H1 (cell line): ENCODE measurements around the gene PMEPA1. TPM values are rescaled to one million over a fixed set of nuclear protein-coding genes. Genes with fewer than 3 reads are reported as not detected.

Experiments
- CTCF ChIA-PET: fragments of 300-600 bp; sonication (Branson Sonifier 250); formaldehyde crosslinking; loops from one replicate; lab custom pipeline; 2021; ENCODE audit not compliant: partially characterized antibody; lab: Charles Lee
- POLR2A ChIA-PET: fragments of 300-600 bp; sonication (Branson Sonifier 250); formaldehyde crosslinking; loops from one replicate; lab custom pipeline; 2021; ENCODE audit warnings: inconsistent platforms; ENCODE audit not compliant: partially characterized antibody; lab: Charles Lee
- DNase-seq, 2 experiments: peaks; one replicate each; pipeline versions ENCODE4 v3.0.0 to v3.0.0-alpha.2; 2010 to 2022; ENCODE audit warnings: low spot score in 2 of 2, low read depth in 1 of 2, mixed read lengths in 1 of 2
- FAIRE-seq: peaks from 2 replicates; lab custom pipeline; 2011; peaks lifted over from hg19 to GRCh38; lab: Jason Lieb, UNC
- H2AFZ ChIP-seq: 2 replicates; pipeline ENCODE4 v1.8.1; 2012; ENCODE audit warnings: low read length, inconsistent platforms
- H2AK5ac ChIP-seq: 2 replicates; pipeline ENCODE4 v1.6.1; 2013; ENCODE audit warnings: low read depth, low read length
- H2BK120ac ChIP-seq: replicated peaks from 2 replicates; pipeline ENCODE3; 2013; ENCODE audit warnings: low read depth, low read length, inconsistent platforms
- H2BK12ac ChIP-seq: 2 replicates; pipeline ENCODE4 v1.6.1; 2013; ENCODE audit warnings: low read depth, low read length
- H2BK15ac ChIP-seq: 2 replicates; pipeline ENCODE4 v1.6.1; 2013; ENCODE audit warnings: low read length
- H2BK20ac ChIP-seq: 2 replicates; pipeline ENCODE4 v1.6.1; 2013; ENCODE audit warnings: low read length
- H2BK5ac ChIP-seq: 2 replicates; pipeline ENCODE4 v1.6.1; 2013; ENCODE audit warnings: low read depth, low read length
- H3K14ac ChIP-seq: 2 replicates; pipeline ENCODE4 v1.6.1; 2013; ENCODE audit warnings: inconsistent platforms; ENCODE audit not compliant: insufficient read length
- H3K18ac ChIP-seq: 2 replicates; pipeline ENCODE4 v1.6.1; 2013; ENCODE audit warnings: low read length; ENCODE audit errors: extremely low read depth
- H3K23ac ChIP-seq: 2 replicates; pipeline ENCODE4 v1.6.1; 2013; ENCODE audit warnings: inconsistent platforms; ENCODE audit not compliant: insufficient read length
- H3K23me2 ChIP-seq: 2 replicates; pipeline ENCODE4 v1.6.1; 2013; ENCODE audit warnings: low read depth, low read length
- H3K27ac ChIP-seq: 2 replicates; pipeline ENCODE4 v1.6.1; 2011; ENCODE audit warnings: low read depth, low read length, inconsistent platforms
- H3K27me3 ChIP-seq, 4 experiments: replicated peaks in 1 of 4; 1 replicate in 1 of 4; 2 replicates in 3 of 4; pipeline versions ENCODE4 v1.6.1 to v1.8.1; 2011 to 2013; ENCODE audit warnings: low read length in 3 of 4, mild to moderate bottlenecking in 3 of 4, inconsistent platforms in 2 of 4, mixed read lengths in 2 of 4, moderate library complexity in 1 of 4; ENCODE audit not compliant: control insufficient read depth in 3 of 4, insufficient read depth in 3 of 4; ENCODE audit errors: extremely low read depth in 1 of 4
- H3K36me3 ChIP-seq, 4 experiments: 2 replicates each; pipeline versions ENCODE4 v1.6.1 to v1.8.1; 2011 to 2013; ENCODE audit warnings: mild to moderate bottlenecking in 4 of 4, low read length in 3 of 4, moderate library complexity in 2 of 4, control low read depth in 1 of 4, inconsistent platforms in 1 of 4; ENCODE audit not compliant: insufficient read depth in 4 of 4, control insufficient read depth in 2 of 4
- H3K4ac ChIP-seq: replicated peaks from 2 replicates; pipeline ENCODE3; 2013; ENCODE audit warnings: low read length, low read depth, mixed read lengths, inconsistent platforms; ENCODE audit not compliant: insufficient read length
- H3K4me1 ChIP-seq, 4 experiments: replicated peaks in 1 of 4; 1 replicate in 1 of 4; 2 replicates in 3 of 4; pipeline versions ENCODE4 v1.6.1 to v1.8.1; 2011 to 2013; ENCODE audit warnings: low read length in 3 of 4, inconsistent platforms in 2 of 4, mixed read lengths in 1 of 4; ENCODE audit not compliant: insufficient read depth in 4 of 4, control insufficient read depth in 3 of 4
- H3K4me2 ChIP-seq, 2 experiments: 2 replicates each; pipeline versions ENCODE4 v1.6.1 to v1.8.1; 2011 to 2013; ENCODE audit warnings: low read depth in 2 of 2, low read length in 2 of 2, control low read depth in 1 of 2, inconsistent platforms in 1 of 2, mild to moderate bottlenecking in 1 of 2; ENCODE audit not compliant: insufficient read depth in 1 of 2
- H3K4me3 ChIP-seq, 4 experiments: fragments of 200-600, 300-600 bp in 1 of 4; sonication (generic), shearing (Covaris generic), sonication (Bioruptor Twin) in 1 of 4; 2 replicates each; pipeline versions ENCODE4 v1.5.1 to v1.8.1; 2011 to 2016; ENCODE audit warnings: low read length in 4 of 4, low read depth in 3 of 4, control low read depth in 2 of 4, inconsistent platforms in 2 of 4, mild to moderate bottlenecking in 2 of 4, mixed read lengths in 1 of 4, moderate library complexity in 1 of 4; ENCODE audit not compliant: insufficient read depth in 2 of 4; ENCODE audit errors: extremely low read depth in 1 of 4
- H3K56ac ChIP-seq: replicated peaks from 2 replicates; pipeline ENCODE3; 2013; ENCODE audit warnings: low read depth, mild to moderate bottlenecking, mixed read lengths, low read length, inconsistent platforms; ENCODE audit not compliant: insufficient read length
- H3K79me1 ChIP-seq: 2 replicates; pipeline ENCODE4 v1.6.1; 2013; ENCODE audit warnings: low read depth, low read length, control low read depth
- H3K79me2 ChIP-seq, 2 experiments: 2 replicates each; pipeline versions ENCODE4 v1.6.1 to v1.8.1; 2012 to 2013; ENCODE audit warnings: low read length in 2 of 2, mild to moderate bottlenecking in 2 of 2, inconsistent platforms in 1 of 2; ENCODE audit not compliant: insufficient read depth in 2 of 2, control insufficient read depth in 1 of 2
- H3K9ac ChIP-seq, 4 experiments: replicated peaks in 1 of 4; 1 replicate in 1 of 4; 2 replicates in 3 of 4; pipeline versions ENCODE4 v1.6.1 to v1.8.1; 2011 to 2013; ENCODE audit warnings: low read depth in 3 of 4, low read length in 3 of 4, control low read depth in 2 of 4, mild to moderate bottlenecking in 2 of 4, moderate library complexity in 2 of 4, inconsistent platforms in 1 of 4; ENCODE audit errors: extremely low read depth in 1 of 4
- H3K9me3 ChIP-seq, 2 experiments: 2 replicates each; pipeline versions ENCODE4 v1.6.1 to v1.8.1; 2012 to 2013; ENCODE audit warnings: mild to moderate bottlenecking in 2 of 2, moderate library complexity in 2 of 2, control low read depth in 1 of 2, inconsistent platforms in 1 of 2, low read depth in 1 of 2, low read length in 1 of 2, mixed read lengths in 1 of 2; ENCODE audit not compliant: insufficient read depth in 2 of 2
- H4K20me1 ChIP-seq, 2 experiments: replicated peaks in 1 of 2; 2 replicates each; pipeline versions ENCODE3 to v1.8.1; 2011 to 2013; ENCODE audit warnings: inconsistent platforms in 2 of 2, low read length in 2 of 2, mild to moderate bottlenecking in 1 of 2; ENCODE audit not compliant: insufficient read depth in 2 of 2, control insufficient read depth in 1 of 2
- H4K5ac ChIP-seq: 2 replicates; pipeline ENCODE4 v1.6.1; 2013; ENCODE audit warnings: low read length, low read depth, mixed read lengths, inconsistent platforms; ENCODE audit not compliant: insufficient read length
- H4K8ac ChIP-seq: 2 replicates; pipeline ENCODE4 v1.8.0; 2013; ENCODE audit warnings: mild to moderate bottlenecking, moderate library complexity, low read length, inconsistent platforms; ENCODE audit not compliant: insufficient read depth; ENCODE audit errors: extremely low read depth
- H4K91ac ChIP-seq: replicated peaks from 2 replicates; pipeline ENCODE3; 2013; ENCODE audit warnings: low read length, mixed read lengths, inconsistent platforms; ENCODE audit not compliant: insufficient read length
- ASH2L ChIP-seq: fragments of 200-600, 300-600 bp; sonication (generic); IDR thresholded peaks from one replicate; pipeline ENCODE4 v1.7.1; 2017; ENCODE audit warnings: low read length
- HDAC6 ChIP-seq: IDR thresholded peaks from one replicate; pipeline ENCODE4 v1.7.1; 2012; ENCODE audit warnings: low read depth, mild to moderate bottlenecking, inconsistent platforms, low read length, moderate library complexity
- TAF7 ChIP-seq: optimal IDR thresholded peaks from 2 replicates; pipeline ENCODE3; 2011; ENCODE audit warnings: low read depth, mild to moderate bottlenecking, inconsistent platforms, low read length, moderate library complexity, borderline replicate concordance
- ZNF274 ChIP-seq: IDR thresholded peaks from 2 replicates; pipeline ENCODE4 v1.7.0; 2012; ENCODE audit warnings: low read length, borderline replicate concordance; ENCODE audit errors: extremely low read depth
- WGBS, 2 experiments: shearing (Covaris generic) in 1 of 2; methylation state at CpG; one replicate each; pipeline versions ENCODE4 v1.1.6 to v1.1.7; 2013 to 2015; ENCODE audit warnings: low lambda C conversion rate in 2 of 2, mixed read lengths in 2 of 2, inconsistent platforms in 1 of 2, low coverage in 1 of 2, missing lambda C conversion rate in 1 of 2; ENCODE audit not compliant: insufficient replicate concordance in 2 of 2, insufficient coverage in 1 of 2, insufficient read length in 1 of 2; ENCODE audit errors: extremely low coverage in 1 of 2, missing lambda C conversion rate in 1 of 2; 5-methylcytosine and 5-hydroxymethylcytosine counted together
- polyA plus RNA-seq, 7 experiments: library from polyadenylated mRNA; depleted of rRNA in 3 of 7; stranded (reverse) in 5 of 7; unstranded in 2 of 7; fragments of >200 nt in 5 of 7; fragments of 200-250 nt in 2 of 7; gene quantifications; 1 replicate in 5 of 7; 2 replicates in 1 of 7; 4 replicates in 1 of 7; pipeline versions ENCODE4 v1.2.1 to v1.2.3, GENCODE V29; 2011 to 2013; ENCODE audit warnings: missing spikeins in 2 of 7, mixed read lengths in 2 of 7
- total RNA-seq: library from RNA; stranded (reverse); fragmentation: NEBNext Ultra II Directional; extraction: Animal tissue kit (Norgen Biotek cat#: 25700); gene quantifications from 2 replicates; pipeline ENCODE4 v1.2.1, GENCODE V29; 2021
- TF ChIP-seq, protein P1 (sequence below), 3 experiments: IDR thresholded peaks; 1 replicate in 2 of 3; 2 replicates in 1 of 3; pipeline versions ENCODE4 v1.5.1 to v1.6.1; 2011; ENCODE audit warnings: low read length in 3 of 3, mild to moderate bottlenecking in 3 of 3, inconsistent platforms in 2 of 3, low read depth in 1 of 3, moderate library complexity in 1 of 3; ENCODE audit not compliant: insufficient read depth in 1 of 3; ENCODE audit errors: control extremely low read depth in 1 of 3

PMEPA1 gene
- total and polyA plus RNA-seq, 2 of the 8 experiments (the other 6 are each of a cell fraction or from before 2014, with no cell fraction given), result 12.7 to 20.5 TPM

DNA sequence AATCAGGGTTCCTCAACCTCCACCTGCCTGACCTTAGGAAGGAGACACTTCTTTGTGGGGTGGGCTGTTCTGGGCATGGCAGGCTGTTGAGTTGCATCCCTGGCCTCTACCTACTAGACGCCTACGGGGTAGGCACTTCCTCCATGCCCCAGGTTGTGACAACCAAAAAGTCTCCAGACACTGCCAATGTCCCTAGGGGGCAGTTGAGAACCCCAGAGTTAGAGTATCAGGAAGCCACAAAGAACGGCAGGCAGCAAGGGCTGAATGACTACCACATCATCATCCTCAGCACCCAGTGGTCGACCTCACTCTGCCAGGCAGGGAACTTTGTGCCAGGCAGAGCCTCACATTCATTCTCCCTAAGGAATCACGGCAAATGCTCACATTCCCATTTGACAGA lies 21.5 kb downstream of the PMEPA1 start:
- Histone ChIP-seq H4K20me1 (peaks cover 16 to 23% of the 10 kb centered on the region in 2 experiments), H3K79me1 (peaks cover 23% of the 10 kb centered on the region), H3K9ac (no peak overlapping the region; a peak in 1 of 7 replicates), H4K91ac (no peak overlapping the region), H2BK12ac (no peak overlapping the region), H3K23ac (no peak overlapping the region), H2BK120ac (no peak overlapping the region), H3K27ac (no peak overlapping the region), H3K27me3 (no peaks in the 10 kb centered on the region), H2AK5ac (no peak overlapping the region), H2BK5ac (no peak overlapping the region), H3K4me3 (no peak overlapping the region), H3K18ac (no peak overlapping the region), H3K79me2 (peaks cover 9 to 67% of the 10 kb centered on the region in 2 experiments; a peak in 3 of 4 replicates), H2BK15ac (no peak overlapping the region), H4K8ac (no peak overlapping the region), H2BK20ac (no peak overlapping the region), H3K4me1 (peaks cover 2 to 35% (median 15%) of the 10 kb centered on the region in 4 experiments), H3K14ac (no peak overlapping the region), H3K56ac (no peak overlapping the region), H3K23me2 (no peaks in the 10 kb centered on the region), H3K36me3 (no peaks in the 10 kb centered on the region; a peak in 1 of 8 replicates), H4K5ac (no peak overlapping the region), H3K4ac (no peak overlapping the region), H3K4me2 (no peak overlapping the region), H2AFZ (no peak overlapping the region), H3K9me3 (no peaks in the 10 kb centered on the region)
- CTCF ChIA-PET, result interaction anchor here (0.7 to 1.5 kb wide), 2 partner anchors 9 to 22 kb away, joined by 3 read pairs; no protein-coding TSS in a partner anchor
- TF ChIP-seq ASH2L (no peak), TAF7 (no peak), HDAC6 (no peak), ZNF274 (no peak)
- TF ChIP-seq, protein P1, sequence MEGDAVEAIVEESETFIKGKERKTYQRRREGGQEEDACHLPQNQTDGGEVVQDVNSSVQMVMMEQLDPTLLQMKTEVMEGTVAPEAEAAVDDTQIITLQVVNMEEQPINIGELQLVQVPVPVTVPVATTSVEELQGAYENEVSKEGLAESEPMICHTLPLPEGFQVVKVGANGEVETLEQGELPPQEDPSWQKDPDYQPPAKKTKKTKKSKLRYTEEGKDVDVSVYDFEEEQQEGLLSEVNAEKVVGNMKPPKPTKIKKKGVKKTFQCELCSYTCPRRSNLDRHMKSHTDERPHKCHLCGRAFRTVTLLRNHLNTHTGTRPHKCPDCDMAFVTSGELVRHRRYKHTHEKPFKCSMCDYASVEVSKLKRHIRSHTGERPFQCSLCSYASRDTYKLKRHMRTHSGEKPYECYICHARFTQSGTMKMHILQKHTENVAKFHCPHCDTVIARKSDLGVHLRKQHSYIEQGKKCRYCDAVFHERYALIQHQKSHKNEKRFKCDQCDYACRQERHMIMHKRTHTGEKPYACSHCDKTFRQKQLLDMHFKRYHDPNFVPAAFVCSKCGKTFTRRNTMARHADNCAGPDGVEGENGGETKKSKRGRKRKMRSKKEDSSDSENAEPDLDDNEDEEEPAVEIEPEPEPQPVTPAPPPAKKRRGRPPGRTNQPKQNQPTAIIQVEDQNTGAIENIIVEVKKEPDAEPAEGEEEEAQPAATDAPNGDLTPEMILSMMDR (IDR thresholded peaks at IDR 0.05; ENCODE audit: control extremely low read depth in 1 of 3, insufficient read depth in 1 of 3, low read depth in 1 of 3, low read length in 3 of 3), result no peak
- POLR2A ChIA-PET, result interaction anchor here (9.4 kb wide), 1 partner anchor 20 kb away, joined by 59 read pairs; the partner anchor contains the start of gene PMEPA1
- DNase-seq, result no peak
- no peak for FAIRE-seq
- 88% methylated on average over 5 of the region's 5 CpGs; no CpG with 5 or more reads in 1 of the 2 experiments for WGBS, 2 experiments
